Effector memory CD8-positive, alpha-beta T cell (primary cell): ENCODE data around the gene CEP85L.

Experiments
- ATAC-seq: fragments of 150-1000 bp; cut with Tn5 transposase; replicated peaks from 2 replicates; pipeline ENCODE4 v1.10.0; 2021; ENCODE audit warnings: mild to moderate bottlenecking, moderate library complexity
- DNase-seq, 3 experiments: peaks; one replicate each; pipeline ENCODE4 v3.0.0; 2021
- H3K27ac Mint-ChIP-seq, 2 donors: one replicate each; pipeline ENCODE4 v1.8.0; 2022; ENCODE audit warnings: mild to moderate bottlenecking in 2 of 2, mixed read lengths in 2 of 2, moderate library complexity in 2 of 2
- H3K27me3 Mint-ChIP-seq, 2 donors: one replicate each; pipeline ENCODE4 v1.8.0; 2022; ENCODE audit warnings: mixed read lengths in 2 of 2
- H3K36me3 Mint-ChIP-seq: one replicate; pipeline ENCODE4 v1.8.0; 2022; ENCODE audit warnings: mild to moderate bottlenecking, moderate library complexity, mixed read lengths; ENCODE audit not compliant: insufficient read depth
- H3K4me1 Mint-ChIP-seq, 2 donors: one replicate each; pipeline ENCODE4 v1.8.0; 2022; ENCODE audit warnings: low read depth in 2 of 2, mixed read lengths in 2 of 2
- H3K4me3 Mint-ChIP-seq, 2 donors: one replicate each; pipeline ENCODE4 v1.8.0; 2022; ENCODE audit warnings: mild to moderate bottlenecking in 2 of 2, mixed read lengths in 2 of 2, moderate library complexity in 2 of 2
- H3K9me3 Mint-ChIP-seq, 2 donors: one replicate each; pipeline ENCODE4 v1.8.0; 2022; ENCODE audit warnings: mixed read lengths in 2 of 2

CEP85L gene

GRCh38 chr6:118630067-118630466 is 21.3 kb downstream of the CEP85L start:
- Mint-ChIP-seq H3K9me3 (no peaks in the 10 kb centered on the region), H3K27me3 (no peaks in the 10 kb centered on the region), H3K36me3 (peaks cover 17% of the 10 kb centered on the region), H3K4me1 (peaks cover 20 to 46% of the 10 kb centered on the region in 2 donors), H3K4me3 (no peak overlapping the region), H3K27ac (peak overlapping the region in 1 of 2 donors; percentile 70)
- DNase-seq (no peak), ATAC-seq (no peak)

GRCh38 chr6:118627724-118628123 is 23.7 kb downstream of the CEP85L start:
- DNase-seq: no peak
- Mint-ChIP-seq H3K4me3 (no peak overlapping the region), H3K9me3 (no peaks in the 10 kb centered on the region), H3K36me3 (peaks cover 20% of the 10 kb centered on the region), H3K27me3 (no peaks in the 10 kb centered on the region), H3K4me1 (peaks cover 32 to 48% of the 10 kb centered on the region in 2 donors), H3K27ac (peak overlapping the region; percentile 41 to 89)
- no peak for ATAC-seq

- DNase-seq (no peak), ATAC-seq (no peak)
- Mint-ChIP-seq H3K27ac (no peak overlapping the region), H3K9me3 (no peaks in the 10 kb centered on the region), H3K4me3 (no peak overlapping the region), H3K4me1 (peaks cover 32 to 53% of the 10 kb centered on the region in 2 donors), H3K27me3 (no peaks in the 10 kb centered on the region), H3K36me3 (peaks cover 14% of the 10 kb centered on the region)
Observed at GRCh38 chr6:118625833-118626232, 25.6 kb downstream of the CEP85L start.

DNA sequence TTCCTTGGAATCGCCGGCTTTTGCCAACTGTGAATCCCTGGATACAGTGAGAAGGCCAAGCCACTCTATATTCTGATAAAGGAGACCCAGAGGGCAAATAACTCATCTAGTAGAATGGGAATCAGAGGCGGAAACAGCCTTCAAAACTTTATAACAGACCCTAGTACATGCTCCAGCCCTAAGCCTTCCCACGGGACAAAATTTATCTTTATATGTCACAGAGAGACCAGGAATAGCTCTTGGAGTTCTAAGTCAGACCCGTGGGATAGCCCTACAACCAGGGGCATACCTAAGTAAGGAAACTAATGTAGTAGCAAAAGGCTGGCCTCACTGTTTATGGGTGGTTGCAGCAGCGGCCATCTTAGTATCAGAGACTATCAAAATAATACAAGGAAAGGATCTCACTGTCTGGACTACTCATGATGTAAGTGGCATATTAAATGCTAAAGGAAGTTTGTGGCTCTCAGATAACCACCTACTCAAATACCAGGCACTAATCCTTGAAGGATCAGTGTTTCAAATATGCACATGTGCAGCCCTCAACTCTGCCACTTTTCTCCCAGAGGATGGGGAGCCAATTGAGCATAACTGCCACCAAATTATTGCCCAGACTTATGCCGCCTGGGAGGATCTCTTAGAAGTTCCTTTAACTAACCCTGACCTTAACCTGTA is 29.5 kb downstream of the CEP85L start:
- no peak for DNase-seq
- Mint-ChIP-seq H3K9me3 (no peaks in the 10 kb centered on the region), H3K27me3 (no peaks in the 10 kb centered on the region), H3K36me3 (peaks cover 15% of the 10 kb centered on the region), H3K27ac (peak overlapping the region; percentile 39 to 54), H3K4me3 (no peak overlapping the region), H3K4me1 (peaks cover 37 to 47% of the 10 kb centered on the region in 2 donors)
- no peak for ATAC-seq

DNA sequence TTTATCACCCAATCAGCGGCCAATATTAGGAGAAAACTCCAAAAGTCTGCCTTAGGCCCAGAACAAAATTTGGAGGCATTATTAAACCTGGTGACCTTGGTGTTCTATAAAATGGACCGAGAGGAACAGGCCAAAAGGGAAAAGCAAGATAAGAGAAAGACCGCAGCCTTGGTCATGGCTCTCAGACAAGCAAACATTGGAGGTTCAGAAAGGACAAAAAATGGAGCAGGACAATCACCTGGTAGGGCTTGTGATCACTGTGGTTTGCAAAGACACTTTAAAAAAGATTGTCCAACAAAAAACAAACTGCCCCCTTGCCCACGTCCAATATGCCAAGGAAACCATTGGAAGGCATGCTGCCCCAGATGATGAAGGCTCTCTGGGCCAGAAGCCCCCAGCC is 31.2 kb downstream of the CEP85L start:
- DNase-seq (no peak), ATAC-seq (no peak)
- Mint-ChIP-seq H3K27me3 (no peaks in the 10 kb centered on the region), H3K9me3 (no peaks in the 10 kb centered on the region), H3K4me1 (peaks cover 40 to 52% of the 10 kb centered on the region in 2 donors), H3K36me3 (peaks cover 20% of the 10 kb centered on the region), H3K4me3 (no peak overlapping the region), H3K27ac (peak overlapping the region; percentile 9 to 32)

- peaks cover 34 to 49% of the 10 kb centered on the region in 2 donors for H3K4me1 Mint-ChIP-seq
- no peak overlapping the region for H3K4me3 Mint-ChIP-seq
- peak overlapping the region; percentile 8 to 74 for H3K27ac Mint-ChIP-seq
- H3K36me3 Mint-ChIP-seq: peaks cover 16% of the 10 kb centered on the region
- H3K9me3 Mint-ChIP-seq: no peaks in the 10 kb centered on the region
- no peaks in the 10 kb centered on the region for H3K27me3 Mint-ChIP-seq
- ATAC-seq (peak; percentile 90), DNase-seq (peak; percentile 53 to 70 (median 61))
Observed at GRCh38 chr6:118618676-118619377, 32.6 kb downstream of the CEP85L start.

DNA sequence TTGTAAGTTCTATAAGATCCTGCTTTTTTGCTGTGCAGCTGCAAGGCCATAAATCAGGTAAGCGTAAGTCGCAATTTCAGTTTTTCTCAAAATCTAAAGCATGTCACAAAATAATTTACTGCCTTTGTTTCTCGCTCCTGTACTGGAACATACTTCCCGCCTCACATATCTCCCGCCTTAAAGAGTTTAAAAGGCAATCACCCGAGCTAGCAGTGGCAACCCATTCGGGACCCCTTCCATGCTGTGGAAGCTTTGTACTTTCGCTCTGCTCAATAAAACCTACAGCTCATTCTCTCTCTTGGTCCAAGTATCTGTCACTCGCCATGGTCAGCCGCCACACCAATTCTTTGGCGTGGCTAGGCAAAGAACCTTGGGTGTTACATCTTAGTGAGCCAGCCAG is 34.0 kb downstream of the CEP85L start:
- H3K27me3 Mint-ChIP-seq: no peaks in the 10 kb centered on the region
- DNase-seq (no peak), ATAC-seq (no peak)
- peaks cover 33 to 53% of the 10 kb centered on the region in 2 donors for H3K4me1 Mint-ChIP-seq
- peaks cover 16% of the 10 kb centered on the region for H3K36me3 Mint-ChIP-seq
- H3K9me3 Mint-ChIP-seq: no peaks in the 10 kb centered on the region
- no peak overlapping the region for H3K27ac Mint-ChIP-seq
- no peak overlapping the region for H3K4me3 Mint-ChIP-seq

GRCh38 chr6:118611334-118611733 is 40.1 kb downstream of the CEP85L start:
- H3K27ac Mint-ChIP-seq: peak overlapping the region in 1 of 2 donors; percentile 51
- no peak for ATAC-seq
- peaks cover 18% of the 10 kb centered on the region for H3K36me3 Mint-ChIP-seq
- peaks cover 41 to 65% of the 10 kb centered on the region in 2 donors for H3K4me1 Mint-ChIP-seq
- no peak for DNase-seq
- no peak overlapping the region for H3K4me3 Mint-ChIP-seq
- H3K27me3 Mint-ChIP-seq: no peaks in the 10 kb centered on the region
- no peaks in the 10 kb centered on the region for H3K9me3 Mint-ChIP-seq

- DNase-seq (no peak), ATAC-seq (no peak)
- Mint-ChIP-seq H3K27ac (peak overlapping the region; percentile 10 to 20), H3K36me3 (peaks cover 26% of the 10 kb centered on the region), H3K4me3 (no peak overlapping the region), H3K9me3 (no peaks in the 10 kb centered on the region), H3K27me3 (no peaks in the 10 kb centered on the region), H3K4me1 (peaks cover 34 to 49% of the 10 kb centered on the region in 2 donors)
Observed at GRCh38 chr6:118606858-118607257, 44.5 kb downstream of the CEP85L start.

- DNase-seq (no peak), ATAC-seq (no peak)
- Mint-ChIP-seq H3K9me3 (no peaks in the 10 kb centered on the region), H3K4me3 (no peak overlapping the region), H3K27me3 (no peaks in the 10 kb centered on the region), H3K4me1 (peaks cover 33 to 43% of the 10 kb centered on the region in 2 donors), H3K27ac (peak overlapping the region; percentile 10 to 20), H3K36me3 (peaks cover 26% of the 10 kb centered on the region)
Observed at GRCh38 chr6:118606268-118606667, 45.1 kb downstream of the CEP85L start.

- ATAC-seq: no peak
Observed at GRCh38 chr6:118603372-118603771, 48.0 kb downstream of the CEP85L start.

GRCh38 chr6:118602300-118602699 is 49.1 kb downstream of the CEP85L start:
- DNase-seq (no peak), ATAC-seq (no peak)
- Mint-ChIP-seq H3K27ac (no peak overlapping the region), H3K27me3 (no peaks in the 10 kb centered on the region), H3K36me3 (peaks cover 24% of the 10 kb centered on the region), H3K4me3 (no peak overlapping the region), H3K4me1 (peaks cover 21 to 25% of the 10 kb centered on the region in 2 donors), H3K9me3 (no peaks in the 10 kb centered on the region)

More at GRCh38 chr6:118603372-118603771, 48.0 kb downstream of the CEP85L start:
- peaks cover 27% of the 10 kb centered on the region for H3K36me3 Mint-ChIP-seq
- no peaks in the 10 kb centered on the region for H3K9me3 Mint-ChIP-seq
- no peak for DNase-seq
- no peaks in the 10 kb centered on the region for H3K27me3 Mint-ChIP-seq
- peaks cover 22 to 24% of the 10 kb centered on the region in 2 donors for H3K4me1 Mint-ChIP-seq
- no peak overlapping the region for H3K4me3 Mint-ChIP-seq
- H3K27ac Mint-ChIP-seq: no peak overlapping the region

GRCh38 chr6:118598324-118598723 is 53.1 kb downstream of the CEP85L start:
- Mint-ChIP-seq H3K36me3 (peaks cover 13% of the 10 kb centered on the region), H3K27me3 (no peaks in the 10 kb centered on the region), H3K9me3 (no peaks in the 10 kb centered on the region), H3K4me1 (peaks cover 13 to 26% of the 10 kb centered on the region in 2 donors), H3K27ac (peak overlapping the region in 1 of 2 donors; percentile 2), H3K4me3 (no peak overlapping the region)
- no peak for DNase-seq
- no peak for ATAC-seq

- Mint-ChIP-seq H3K27ac (no peak overlapping the region), H3K4me3 (no peak overlapping the region), H3K36me3 (peaks cover 9% of the 10 kb centered on the region), H3K4me1 (peaks cover 13 to 32% of the 10 kb centered on the region in 2 donors), H3K9me3 (no peaks in the 10 kb centered on the region), H3K27me3 (no peaks in the 10 kb centered on the region)
- ATAC-seq: no peak
- DNase-seq: no peak
Observed at GRCh38 chr6:118597636-118598035, 53.8 kb downstream of the CEP85L start.
